ENCODE results near the gene SEZ6. TPM values are rescaled to one million over a fixed set of nuclear protein-coding genes. Genes with fewer than 3 reads are reported as not detected.

Gene SEZ6
- total RNA-seq, 2 experiments from 2014 or later, result not detected

DNA sequence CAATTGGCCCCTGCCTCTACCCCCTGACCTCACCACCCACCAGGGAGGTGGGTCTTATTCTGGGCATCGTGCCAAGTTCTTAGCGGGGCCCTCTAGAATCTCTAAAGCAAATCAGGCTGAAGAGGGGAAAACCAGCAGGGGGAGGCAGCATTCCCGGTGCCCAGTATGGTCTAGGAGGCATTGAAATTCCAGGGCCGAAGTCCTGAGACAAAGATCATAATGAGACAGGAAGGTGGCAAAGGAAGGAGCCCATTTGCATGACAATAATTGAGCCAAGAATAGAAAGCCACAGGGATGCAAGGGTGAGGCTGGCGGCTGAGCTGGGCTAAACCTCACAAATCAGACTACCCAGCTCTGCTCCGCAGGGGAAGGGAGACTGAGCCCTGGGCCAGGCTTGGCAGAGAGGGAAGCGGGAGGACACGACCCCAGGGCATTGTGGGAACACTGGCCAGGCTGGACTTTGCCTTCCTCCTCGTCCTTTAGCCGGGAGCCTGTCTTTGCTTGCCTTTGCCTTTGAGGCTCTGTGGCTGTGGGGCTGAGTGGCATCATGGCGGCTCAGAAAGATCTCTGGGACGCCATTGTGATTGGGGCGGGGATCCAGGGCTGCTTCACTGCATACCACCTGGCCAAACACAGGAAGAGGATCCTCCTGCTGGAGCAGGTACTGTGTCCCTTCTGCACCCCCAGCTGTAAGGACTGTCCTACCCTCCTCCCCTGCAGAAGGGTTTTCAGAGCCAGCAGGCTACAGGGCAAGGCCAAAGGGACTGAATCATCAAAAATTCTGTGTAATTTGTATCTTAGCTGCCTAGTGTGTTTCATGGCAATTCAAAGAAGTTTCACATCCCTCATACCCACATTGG lies 37.1 kb upstream of the SEZ6 start, which contains the start of gene PIPOX:
PIPOX (plus strand) TSS at position 463 of the 860 bp plus-strand sequence; CDS start at position 548, 85 bp downstream.
- H3K27me3 Mint-ChIP-seq, result peaks cover 9% of the 10 kb centered on the region
- ChIA-PET CTCF (interaction anchor here (2.4 kb wide), 1 partner anchor 77 kb away, joined by 9 read pairs; no protein-coding TSS in a partner anchor), POLR2A (no interaction called here)
- H3K36me3 Mint-ChIP-seq (ENCODE audit: low read depth), result no peaks in the 10 kb centered on the region
- peaks cover 3% of the 10 kb centered on the region for H3K4me1 Mint-ChIP-seq
- H3K4me3 Mint-ChIP-seq, result no peak within 1 kb of the TSS
- H3K9me3 Mint-ChIP-seq, result no peaks in the 10 kb centered on the region
- no peak within 1 kb of the TSS for H3K27ac Mint-ChIP-seq
- DNase-seq, result no peak

GRCh38 chr17:29042026-29042678 lies 36.3 kb upstream of the SEZ6 start:
- ChIA-PET POLR2A (no interaction called here), CTCF (no interaction called here)
- peaks cover 3% of the 10 kb centered on the region for H3K4me1 Mint-ChIP-seq
- H3K9me3 Mint-ChIP-seq, result no peaks in the 10 kb centered on the region
- H3K36me3 Mint-ChIP-seq (ENCODE audit: low read depth), result no peaks in the 10 kb centered on the region
- no peak for DNase-seq
- H3K27ac Mint-ChIP-seq, result no peak overlapping the region
- peaks cover 7% of the 10 kb centered on the region for H3K27me3 Mint-ChIP-seq
- no peak overlapping the region for H3K4me3 Mint-ChIP-seq

- POLR2A ChIA-PET, result no interaction called here
- H3K27ac Mint-ChIP-seq, result no peak overlapping the region
- H3K4me3 Mint-ChIP-seq, result no peak overlapping the region
- H3K27me3 Mint-ChIP-seq, result peaks cover 6% of the 10 kb centered on the region
- no peaks in the 10 kb centered on the region for H3K36me3 Mint-ChIP-seq (ENCODE audit: low read depth)
- CTCF ChIA-PET, result interaction anchor here (0.6 kb wide), 1 partner anchor 79 kb away, joined by 3 read pairs; no protein-coding TSS in a partner anchor
- no peaks in the 10 kb centered on the region for H3K9me3 Mint-ChIP-seq
- H3K4me1 Mint-ChIP-seq, result peaks cover 3% of the 10 kb centered on the region
- DNase-seq, result no peak
Measured at GRCh38 chr17:29041571-29041970, 35.7 kb upstream of the SEZ6 start.

GRCh38 chr17:29041091-29041490 lies 35.3 kb upstream of the SEZ6 start:
- POLR2A ChIA-PET, result no interaction called here
- Mint-ChIP-seq H3K4me1 (peaks cover 3% of the 10 kb centered on the region), H3K27me3 (peaks cover 6% of the 10 kb centered on the region), H3K4me3 (no peak overlapping the region), H3K27ac (no peak overlapping the region), H3K9me3 (no peaks in the 10 kb centered on the region), H3K36me3 (ENCODE audit: low read depth) (no peaks in the 10 kb centered on the region)
- DNase-seq, result no peak
- CTCF ChIA-PET, result interaction anchor here (0.6 kb wide), 1 partner anchor 80 kb away, joined by 3 read pairs; no protein-coding TSS in a partner anchor

DNA sequence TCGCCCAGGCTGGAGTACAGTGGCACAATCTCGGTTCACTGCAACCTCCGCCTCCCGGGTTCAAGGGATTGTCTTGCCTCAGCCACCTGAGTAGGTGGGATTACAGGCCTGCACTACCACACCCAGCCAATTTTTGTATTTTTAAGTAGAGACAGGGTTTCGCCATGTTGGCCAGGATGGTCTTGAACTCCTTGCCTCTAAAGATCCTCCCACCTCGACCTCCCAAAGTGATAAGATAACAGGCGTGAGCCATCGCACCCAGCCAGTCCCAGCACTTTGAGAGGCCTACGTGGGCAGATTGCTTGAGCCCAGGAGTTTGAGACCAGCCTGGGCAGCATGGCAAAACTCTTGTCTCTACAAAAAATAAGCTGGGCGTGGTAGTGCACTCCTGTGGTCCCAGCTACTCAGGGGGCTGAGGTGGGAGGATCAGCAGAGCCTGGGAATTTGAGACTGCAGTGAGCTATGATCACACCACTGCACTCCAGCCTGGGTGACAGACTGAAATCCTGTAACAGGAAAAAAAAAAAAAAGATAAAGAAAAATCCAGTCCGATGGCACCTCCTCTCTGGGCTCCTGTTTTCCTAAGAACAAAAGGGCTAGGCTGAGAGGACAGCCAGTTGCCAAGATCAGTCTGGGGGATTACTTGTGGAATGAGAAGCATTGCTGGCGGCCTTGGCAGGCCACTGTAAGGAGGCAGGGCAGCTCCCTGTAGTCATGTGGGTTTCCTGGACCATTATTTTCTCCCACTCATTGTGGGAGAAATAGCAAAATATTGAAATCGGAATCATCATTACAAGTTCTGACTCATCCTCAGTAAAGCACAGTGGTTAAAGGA lies 34.1 kb upstream of the SEZ6 start:
- no peak overlapping the region for H3K4me3 Mint-ChIP-seq

GRCh38 chr17:29038085-29038795 lies 32.4 kb upstream of the SEZ6 start:
- CTCF ChIA-PET, result interaction anchor here (0.6 kb wide), 1 partner anchor 1075 kb away, joined by 3 read pairs; no protein-coding TSS in a partner anchor
- Mint-ChIP-seq H3K9me3 (peaks cover 9% of the 10 kb centered on the region), H3K4me3 (no peak overlapping the region), H3K27ac (no peak overlapping the region), H3K4me1 (no peaks in the 10 kb centered on the region), H3K27me3 (peaks cover 22% of the 10 kb centered on the region), H3K36me3 (ENCODE audit: low read depth) (no peaks in the 10 kb centered on the region)
- POLR2A ChIA-PET, result no interaction called here
- DNase-seq, result no peak

More for the DNA sequence above, 34.1 kb upstream of the SEZ6 start:
- no peaks in the 10 kb centered on the region for H3K36me3 Mint-ChIP-seq (ENCODE audit: low read depth)
- peaks cover 3% of the 10 kb centered on the region for H3K9me3 Mint-ChIP-seq
- no peak for DNase-seq
- no peak overlapping the region for H3K27ac Mint-ChIP-seq
- H3K4me1 Mint-ChIP-seq, result peaks cover 3% of the 10 kb centered on the region
- POLR2A ChIA-PET, result no interaction called here
- CTCF ChIA-PET, result no interaction called here
- peaks cover 10% of the 10 kb centered on the region for H3K27me3 Mint-ChIP-seq

DNA sequence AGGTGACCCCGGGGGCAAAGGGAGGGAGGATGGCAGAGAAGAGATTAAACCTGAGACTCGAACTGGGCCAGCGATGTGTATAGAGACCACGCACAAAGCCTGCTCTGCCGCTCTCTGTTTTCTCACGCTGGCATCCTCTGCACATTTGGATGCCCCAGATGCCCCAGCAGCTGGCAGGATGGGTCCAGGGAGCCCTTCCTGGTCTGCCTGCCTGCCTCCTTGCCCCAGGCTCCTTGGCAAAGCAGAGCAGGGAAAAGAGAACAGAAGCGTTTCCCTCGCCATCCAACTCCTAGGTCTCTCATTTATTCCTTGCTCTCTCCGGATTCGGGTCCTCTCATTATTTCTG lies 31.9 kb upstream of the SEZ6 start:
- H3K4me1 Mint-ChIP-seq, result no peaks in the 10 kb centered on the region
- peaks cover 25% of the 10 kb centered on the region for H3K27me3 Mint-ChIP-seq
- no peak overlapping the region for H3K27ac Mint-ChIP-seq
- no peak for DNase-seq
- peaks cover 9% of the 10 kb centered on the region for H3K9me3 Mint-ChIP-seq
- ChIA-PET CTCF (no interaction called here), POLR2A (no interaction called here)
- H3K36me3 Mint-ChIP-seq (ENCODE audit: low read depth), result no peaks in the 10 kb centered on the region
- H3K4me3 Mint-ChIP-seq, result no peak overlapping the region

DNA sequence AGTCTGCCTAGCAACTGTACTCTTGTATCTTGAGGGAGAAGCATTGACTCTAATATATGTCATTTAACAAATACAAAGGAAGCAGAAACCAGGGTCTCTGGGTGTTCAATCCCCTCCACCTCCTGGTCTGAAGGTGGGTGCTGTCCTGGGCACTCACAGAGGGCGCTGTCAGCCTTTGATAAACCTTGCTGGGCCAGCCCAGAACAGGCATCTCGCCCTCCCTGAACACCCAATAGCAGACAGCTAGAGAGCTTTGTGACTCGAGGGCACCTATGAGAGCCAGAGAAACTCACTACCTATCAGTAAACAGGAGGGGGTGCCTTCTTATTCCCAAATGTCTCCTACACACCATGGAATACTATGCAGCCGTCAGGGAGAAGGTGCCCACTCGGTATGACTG lies 30.8 kb upstream of the SEZ6 start:
- Mint-ChIP-seq H3K27me3 (peaks cover 37% of the 10 kb centered on the region), H3K4me1 (no peaks in the 10 kb centered on the region), H3K9me3 (peaks cover 9% of the 10 kb centered on the region), H3K27ac (no peak overlapping the region), H3K36me3 (ENCODE audit: low read depth) (no peaks in the 10 kb centered on the region), H3K4me3 (no peak overlapping the region)
- CTCF ChIA-PET, result no interaction called here
- POLR2A ChIA-PET, result no interaction called here
- no peak for DNase-seq

- H3K27me3 Mint-ChIP-seq, result peaks cover 52% of the 10 kb centered on the region
Measured at GRCh38 chr17:29034510-29034909, 28.7 kb upstream of the SEZ6 start.

DNA sequence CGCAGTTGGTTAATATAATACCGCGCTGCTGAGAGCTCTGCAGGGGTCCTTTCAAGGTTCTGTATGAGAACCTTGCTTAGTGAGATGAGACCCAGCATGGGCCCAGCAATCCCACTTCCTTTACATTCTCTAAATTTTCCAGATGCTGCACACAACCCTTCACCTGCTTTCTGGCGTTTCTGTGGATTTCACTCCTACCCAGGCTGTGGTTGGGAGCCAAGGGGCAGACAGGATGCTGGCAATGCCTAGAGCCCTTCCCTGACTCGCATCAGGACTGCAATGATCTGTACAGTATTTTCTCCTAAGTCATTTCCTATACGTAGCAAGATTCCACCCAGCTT lies 27.0 kb upstream of the SEZ6 start:
- H3K4me1 Mint-ChIP-seq, result no peaks in the 10 kb centered on the region
- ChIA-PET POLR2A (no interaction called here), CTCF (no interaction called here)
- no peaks in the 10 kb centered on the region for H3K36me3 Mint-ChIP-seq (ENCODE audit: low read depth)
- no peak overlapping the region for H3K4me3 Mint-ChIP-seq
- peaks cover 9% of the 10 kb centered on the region for H3K9me3 Mint-ChIP-seq
- H3K27ac Mint-ChIP-seq, result no peak overlapping the region
- H3K27me3 Mint-ChIP-seq, result peaks cover 58% of the 10 kb centered on the region
- DNase-seq, result no peak

More at GRCh38 chr17:29034510-29034909, 28.7 kb upstream of the SEZ6 start:
- Mint-ChIP-seq H3K4me1 (no peaks in the 10 kb centered on the region), H3K4me3 (no peak overlapping the region), H3K9me3 (peaks cover 9% of the 10 kb centered on the region), H3K36me3 (ENCODE audit: low read depth) (no peaks in the 10 kb centered on the region), H3K27ac (no peak overlapping the region)
- POLR2A ChIA-PET, result no interaction called here
- CTCF ChIA-PET, result interaction anchor here (1.8 kb wide), 1 partner anchor 69 kb away, joined by 4 read pairs; no protein-coding TSS in a partner anchor
- no peak for DNase-seq

- CTCF ChIA-PET, result no interaction called here
- DNase-seq, result no peak
- H3K4me1 Mint-ChIP-seq, result no peaks in the 10 kb centered on the region
Measured at GRCh38 chr17:29032013-29032856, 26.4 kb upstream of the SEZ6 start.

DNA sequence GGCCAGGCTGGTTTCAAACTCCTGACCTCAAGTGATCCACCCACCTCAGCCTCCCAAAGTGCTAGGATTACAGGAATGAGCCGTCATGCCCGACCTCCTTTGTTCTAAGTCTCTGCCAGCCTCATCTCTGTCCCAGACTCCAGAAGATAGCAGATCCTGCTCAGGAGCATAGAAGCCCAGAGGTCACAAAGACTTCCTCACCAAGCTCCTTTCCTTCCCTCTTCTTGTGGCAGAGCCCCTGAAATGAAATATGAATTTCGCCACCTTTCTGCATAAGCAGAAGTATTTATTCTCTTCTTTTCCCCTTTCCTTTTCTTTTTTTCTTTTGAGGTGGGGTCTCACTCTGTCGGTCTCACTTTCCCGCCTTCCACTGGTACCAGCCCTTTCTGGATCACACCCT lies 25.7 kb upstream of the SEZ6 start:
- Mint-ChIP-seq H3K36me3 (ENCODE audit: low read depth) (no peaks in the 10 kb centered on the region), H3K27me3 (peaks cover 60% of the 10 kb centered on the region), H3K4me1 (no peaks in the 10 kb centered on the region), H3K27ac (no peak overlapping the region), H3K9me3 (peaks cover 9% of the 10 kb centered on the region), H3K4me3 (no peak overlapping the region)
- ChIA-PET CTCF (no interaction called here), POLR2A (no interaction called here)
- no peak for DNase-seq

More at GRCh38 chr17:29032013-29032856, 26.4 kb upstream of the SEZ6 start:
- no peak overlapping the region for H3K27ac Mint-ChIP-seq
- H3K4me3 Mint-ChIP-seq, result no peak overlapping the region
- H3K36me3 Mint-ChIP-seq (ENCODE audit: low read depth), result no peaks in the 10 kb centered on the region
- H3K27me3 Mint-ChIP-seq, result peaks cover 60% of the 10 kb centered on the region
- POLR2A ChIA-PET, result no interaction called here
- H3K9me3 Mint-ChIP-seq, result peaks cover 9% of the 10 kb centered on the region

Measured in activated CD4-positive, alpha-beta memory T cell treated with anti-CD3 and anti-CD28 coated beads, Interleukin-2, amount 10 ng/mL, durations not matched to agents 7 days and 5 days (primary cell).